B cell (primary cell): ENCODE measurements around the gene EIF5. TPM values are rescaled to one million over a fixed set of nuclear protein-coding genes. Genes with fewer than 3 reads are reported as not detected.

Experiments
- ATAC-seq: fragments of 200-7000 bp; cut with Tn5 transposase; one replicate; pipeline ENCODE4 v1.10.0; 2021; ENCODE audit warnings: low read depth, mild to moderate bottlenecking, moderate number of reproducible peaks, moderate library complexity
- CTCF ChIA-PET: fragments of 350-600 bp; sonication (Branson Sonifier 250); formaldehyde crosslinking; loops from one replicate; lab custom pipeline; 2021; ENCODE audit warnings: antibody characterized with exemption, inconsistent platforms; lab: Charles Lee
- POLR2A ChIA-PET: fragments of 350-600 bp; sonication (Branson Sonifier 250); formaldehyde crosslinking; loops from one replicate; lab custom pipeline; 2021; ENCODE audit warnings: antibody characterized with exemption; lab: Charles Lee
- DNase-seq: peaks from one replicate; pipeline ENCODE4 v3.0.0; 2013
- H2AFZ ChIP-seq: 2 replicates; pipeline ENCODE4 v1.6.1; 2012; ENCODE audit warnings: mild to moderate bottlenecking, low read depth, low read length; ENCODE audit not compliant: insufficient read depth, poor library complexity, severe bottlenecking
- H3K27ac ChIP-seq, 2 donors: 1 replicate in 1 of 2; 2 replicates in 1 of 2; pipeline ENCODE4 v1.5.1; 2012 to 2013; ENCODE audit warnings: low read length in 2 of 2, mild to moderate bottlenecking in 2 of 2, moderate library complexity in 1 of 2
- H3K27me3 ChIP-seq, 4 experiments: fragments of 200-600 bp in 1 of 4; sonication (generic) in 1 of 4; replicated peaks in 1 of 4; 1 replicate in 2 of 4; 2 replicates in 2 of 4; pipeline versions ENCODE4 v1.6.1 to v1.7.0; 2013 to 2016; ENCODE audit warnings: low read length in 3 of 4, mild to moderate bottlenecking in 2 of 4, mixed read lengths in 1 of 4, moderate library complexity in 1 of 4; ENCODE audit not compliant: insufficient read depth in 4 of 4, control insufficient read depth in 3 of 4; ENCODE audit errors: control extremely low read depth in 1 of 4
- H3K36me3 ChIP-seq, 2 experiments: replicated peaks in 1 of 2; 1 replicate in 1 of 2; 2 replicates in 1 of 2; pipeline versions ENCODE4 v1.6.1 to v1.7.1; 2013; ENCODE audit warnings: low read length in 1 of 2; ENCODE audit not compliant: insufficient read depth in 2 of 2, control insufficient read depth in 1 of 2; ENCODE audit errors: control extremely low read depth in 1 of 2, extremely low read depth in 1 of 2
- H3K4me1 ChIP-seq, 2 donors: fragments of 200-600 bp in 1 of 2; sonication (generic) in 1 of 2; 1 replicate in 1 of 2; 2 replicates in 1 of 2; pipeline versions ENCODE4 v1.5.1 to v1.6.1; 2013 to 2017; ENCODE audit warnings: low read length in 2 of 2; ENCODE audit not compliant: control insufficient read depth in 2 of 2, insufficient read depth in 2 of 2
- H3K4me2 ChIP-seq: replicated peaks from 2 replicates; pipeline ENCODE3; 2012; ENCODE audit warnings: mild to moderate bottlenecking, low read depth, low read length; ENCODE audit not compliant: poor library complexity, severe bottlenecking
- H3K4me3 ChIP-seq, 5 experiments: fragments of 200-600 bp in 1 of 5; sonication (generic) in 1 of 5; 1 replicate in 3 of 5; 2 replicates in 2 of 5; pipeline versions ENCODE4 v1.5.1 to v1.7.0; 2011 to 2016; ENCODE audit warnings: low read length in 4 of 5, mild to moderate bottlenecking in 4 of 5, low read depth in 2 of 5, control low read depth in 1 of 5, moderate library complexity in 1 of 5; ENCODE audit not compliant: insufficient read depth in 1 of 5; ENCODE audit errors: control extremely low read depth in 1 of 5, extremely low read depth in 1 of 5
- H3K79me2 ChIP-seq: fragments of 200-600 bp; sonication (generic); one replicate; pipeline ENCODE4 v1.6.0; 2016; ENCODE audit warnings: low read length; ENCODE audit not compliant: control insufficient read depth, insufficient read depth
- H3K9ac ChIP-seq: fragments of 200-600 bp; sonication (generic); 2 replicates; pipeline ENCODE4 v1.6.1; 2017; ENCODE audit warnings: mild to moderate bottlenecking, low read length, moderate library complexity
- H3K9me3 ChIP-seq, 3 donors: one replicate each; pipeline versions ENCODE4 v1.6.1 to v1.7.1; 2013; ENCODE audit warnings: low read length in 2 of 3; ENCODE audit not compliant: control insufficient read depth in 2 of 3, insufficient read depth in 1 of 3; ENCODE audit errors: control extremely low read depth in 1 of 3
- H4K20me1 ChIP-seq: 2 replicates; pipeline ENCODE4 v1.6.0; 2012; ENCODE audit warnings: mild to moderate bottlenecking, low read length; ENCODE audit not compliant: insufficient read depth, control insufficient read depth, poor library complexity, severe bottlenecking
- H3K27ac Mint-ChIP-seq: one replicate; pipeline ENCODE4 v1.8.0; 2021; ENCODE audit warnings: mixed read lengths
- H3K27me3 Mint-ChIP-seq: one replicate; pipeline ENCODE4 v1.8.0; 2021; ENCODE audit warnings: mixed read lengths
- H3K4me1 Mint-ChIP-seq: one replicate; pipeline ENCODE4 v1.8.0; 2021; ENCODE audit warnings: mixed read lengths
- H3K4me3 Mint-ChIP-seq: one replicate; pipeline ENCODE4 v1.8.0; 2021; ENCODE audit warnings: mixed read lengths
- H3K9me3 Mint-ChIP-seq: one replicate; pipeline ENCODE4 v1.8.0; 2022; ENCODE audit warnings: mixed read lengths; ENCODE audit not compliant: insufficient read depth
- CTCF ChIP-seq: fragments of 200-600 bp; IDR thresholded peaks from one replicate; pipeline ENCODE4 v1.8.0; 2022; ENCODE audit warnings: antibody characterized with exemption, mild to moderate bottlenecking
- EZH2 ChIP-seq: IDR thresholded peaks from 2 replicates; pipeline ENCODE4 v1.6.1; 2012; ENCODE audit warnings: borderline replicate concordance, low read depth, mild to moderate bottlenecking, moderate library complexity, low read length; ENCODE audit not compliant: insufficient read depth, poor library complexity, severe bottlenecking
- WGBS: methylation state at CpG from one replicate; pipeline ENCODE4 v1.1.5; 2013; ENCODE audit warnings: missing lambda C conversion rate; ENCODE audit not compliant: insufficient coverage; 5-methylcytosine and 5-hydroxymethylcytosine counted together
- intact Hi-C: fragments of 100-400 bp; cut with micrococcal nuclease; formaldehyde crosslinking; loops from one replicate; pipeline ENCODE4 v1.10.0; 2022
- polyA minus RNA-seq: library from RNA; depleted of rRNA, polyadenylated mRNA; stranded (reverse); fragments of >200 nt; gene quantifications from 2 replicates; pipeline ENCODE4 v1.2.3, GENCODE V29; 2012
- polyA plus RNA-seq: library from polyadenylated mRNA; depleted of rRNA; stranded (reverse); fragments of >200 nt; gene quantifications from 2 replicates; pipeline ENCODE4 v1.2.3, GENCODE V29; 2012
- total RNA-seq, 2 donors: library from RNA; stranded (reverse); fragments of 120-200 nt in 1 of 2; gene quantifications; 1 replicate in 1 of 2; 2 replicates in 1 of 2; pipeline versions ENCODE4 v1.2.3 to v1.2.4, GENCODE V29; 2013 to 2022

EIF5 gene
- total RNA-seq (314 TPM in 2 replicates), polyA plus RNA-seq (206 and 269 TPM in 2 replicates), polyA minus RNA-seq (379 and 511 TPM in 2 replicates)
- 170 TPM for total RNA-seq (2013)

- ATAC-seq (peak; percentile 85), DNase-seq (peak; percentile 100)
- H3K27ac ChIP-seq: peak within 1 kb of the TSS; percentile 98 to 99
- H3K9me3 ChIP-seq: no peaks in the 10 kb centered on the region
- ChIA-PET POLR2A (interaction anchor here (0.6 to 3.2 kb wide), 7 partner anchors 11 to 1016 kb away, joined by 3 to 20 read pairs (median 3); partner anchors contain the start of genes BAG5, KLC1 and MARK3), CTCF (no interaction called here)
- peak within 1 kb of the TSS; percentile 78 to 100 (median 94) for H3K4me3 ChIP-seq
- no peaks in the 10 kb centered on the region for H3K27me3 ChIP-seq
- peak within 1 kb of the TSS; percentile 92 for H3K4me2 ChIP-seq
- peak within 1 kb of the TSS; percentile 97 for H3K9ac ChIP-seq
- intact Hi-C loops: loop anchor here (1.0 to 10.0 kb wide), 6 partner anchors 51 to 1017 kb away; partner anchors contain the start of genes BAG5, COA8, MARK3 and PPP1R13B
- peaks cover 41% of the 10 kb centered on the region for H3K79me2 ChIP-seq
- H3K4me3 Mint-ChIP-seq: peak within 1 kb of the TSS; percentile 96
- H3K4me1 ChIP-seq: peaks cover 17 to 25% of the 10 kb centered on the region in 2 donors
- peaks cover 8 to 37% of the 10 kb centered on the region in 2 experiments for H3K36me3 ChIP-seq
- no peak for TF ChIP-seq EZH2
- peak; percentile 51 for TF ChIP-seq CTCF
- H3K9me3 Mint-ChIP-seq: no peaks in the 10 kb centered on the region
- H3K27me3 Mint-ChIP-seq: no peaks in the 10 kb centered on the region
- peaks cover 44% of the 10 kb centered on the region for H4K20me1 ChIP-seq
- WGBS: under 1% methylated on average over 102 of the region's 103 CpGs
- peaks cover 42% of the 10 kb centered on the region for H3K4me1 Mint-ChIP-seq
- peak within 1 kb of the TSS; percentile 94 for H2AFZ ChIP-seq
- H3K27ac Mint-ChIP-seq: peak within 1 kb of the TSS; percentile 100
Measured at GRCh38 chr14:103333754-103334643, at the start of gene EIF5. Gene EIF5, plus strand, starts transcription at chr14:103334237. Its CDS starts 1,624 bp downstream, at chr14:103335861.
